Glutamatergic neuron (in vitro differentiated cells): Measurements from ENCODE around the gene DIPK1C. TPM values are rescaled to one million over a fixed set of nuclear protein-coding genes. Genes with fewer than 3 reads are reported as not detected.

Experiments used
- DNase-seq: peaks from one replicate; pipeline ENCODE4 v3.0.0; 2022
- H3K27ac Mint-ChIP-seq: one replicate; pipeline ENCODE4 v1.8.0; 2020; ENCODE audit warnings: mild to moderate bottlenecking, mixed read lengths, inconsistent platforms; ENCODE audit not compliant: unreplicated experiment
- H3K27me3 Mint-ChIP-seq: one replicate; pipeline ENCODE4 v1.8.0; 2020; ENCODE audit warnings: mild to moderate bottlenecking, moderate library complexity, mixed read lengths, inconsistent platforms; ENCODE audit not compliant: unreplicated experiment
- H3K36me3 Mint-ChIP-seq: one replicate; pipeline ENCODE4 v1.8.0; 2020; ENCODE audit warnings: mild to moderate bottlenecking, mixed read lengths, inconsistent platforms; ENCODE audit not compliant: unreplicated experiment
- H3K4me1 Mint-ChIP-seq: one replicate; pipeline ENCODE4 v1.8.0; 2020; ENCODE audit warnings: mild to moderate bottlenecking, low read depth, mixed read lengths, inconsistent platforms; ENCODE audit not compliant: unreplicated experiment
- H3K4me3 Mint-ChIP-seq: one replicate; pipeline ENCODE4 v1.8.0; 2020; ENCODE audit warnings: mild to moderate bottlenecking, mixed read lengths, inconsistent platforms; ENCODE audit not compliant: unreplicated experiment
- H3K9me3 Mint-ChIP-seq: one replicate; pipeline ENCODE4 v1.8.0; 2020; ENCODE audit warnings: mild to moderate bottlenecking, moderate library complexity, mixed read lengths, inconsistent platforms; ENCODE audit not compliant: unreplicated experiment
- total RNA-seq: library from RNA; stranded (reverse); fragmentation: NEBNext Ultra II Directional; extraction: Animal tissue kit (Norgen Biotek cat#: 25700); gene quantifications from one replicate; pipeline ENCODE4 v1.2.1, GENCODE V29; 2021; ENCODE audit not compliant: unreplicated experiment
- TF ChIP-seq, protein P1 (sequence below): fragments of 200-600 bp; sonication (generic); IDR thresholded peaks from one replicate; pipeline ENCODE4 v1.5.0; 2021; ENCODE audit not compliant: partially characterized antibody, unreplicated experiment

Gene DIPK1C
- total RNA-seq, 1 donor from 2014 or later = not detected

DNA sequence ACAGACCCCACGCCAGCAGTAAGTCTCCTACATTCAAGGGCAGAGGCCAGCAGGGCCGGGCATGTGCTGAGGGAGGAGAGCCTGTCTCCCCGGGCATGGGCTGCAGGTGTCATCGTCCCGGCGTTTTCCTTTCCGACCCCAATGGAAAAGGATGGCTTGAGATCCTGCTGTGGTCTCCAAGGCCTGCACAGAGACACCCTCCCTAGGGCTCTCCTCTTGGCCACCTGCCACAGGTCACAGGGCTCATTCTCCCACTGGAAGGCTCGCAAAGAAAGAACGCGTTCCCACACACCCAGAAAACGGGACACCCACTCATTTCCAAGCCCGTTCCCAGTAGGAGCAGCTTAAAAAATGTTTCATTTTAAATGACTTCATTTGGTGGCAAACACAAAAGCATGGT, 41.0 kb downstream of the DIPK1C start:
- Mint-ChIP-seq H3K4me3 (no peak overlapping the region), H3K36me3 (peaks cover 4% of the 10 kb centered on the region), H3K9me3 (peaks cover 8% of the 10 kb centered on the region), H3K4me1 (no peaks in the 10 kb centered on the region), H3K27ac (no peak overlapping the region), H3K27me3 (peaks cover 5% of the 10 kb centered on the region)
- TF ChIP-seq, protein P1, sequence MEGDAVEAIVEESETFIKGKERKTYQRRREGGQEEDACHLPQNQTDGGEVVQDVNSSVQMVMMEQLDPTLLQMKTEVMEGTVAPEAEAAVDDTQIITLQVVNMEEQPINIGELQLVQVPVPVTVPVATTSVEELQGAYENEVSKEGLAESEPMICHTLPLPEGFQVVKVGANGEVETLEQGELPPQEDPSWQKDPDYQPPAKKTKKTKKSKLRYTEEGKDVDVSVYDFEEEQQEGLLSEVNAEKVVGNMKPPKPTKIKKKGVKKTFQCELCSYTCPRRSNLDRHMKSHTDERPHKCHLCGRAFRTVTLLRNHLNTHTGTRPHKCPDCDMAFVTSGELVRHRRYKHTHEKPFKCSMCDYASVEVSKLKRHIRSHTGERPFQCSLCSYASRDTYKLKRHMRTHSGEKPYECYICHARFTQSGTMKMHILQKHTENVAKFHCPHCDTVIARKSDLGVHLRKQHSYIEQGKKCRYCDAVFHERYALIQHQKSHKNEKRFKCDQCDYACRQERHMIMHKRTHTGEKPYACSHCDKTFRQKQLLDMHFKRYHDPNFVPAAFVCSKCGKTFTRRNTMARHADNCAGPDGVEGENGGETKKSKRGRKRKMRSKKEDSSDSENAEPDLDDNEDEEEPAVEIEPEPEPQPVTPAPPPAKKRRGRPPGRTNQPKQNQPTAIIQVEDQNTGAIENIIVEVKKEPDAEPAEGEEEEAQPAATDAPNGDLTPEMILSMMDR = no peak
- no peak for DNase-seq

DNA sequence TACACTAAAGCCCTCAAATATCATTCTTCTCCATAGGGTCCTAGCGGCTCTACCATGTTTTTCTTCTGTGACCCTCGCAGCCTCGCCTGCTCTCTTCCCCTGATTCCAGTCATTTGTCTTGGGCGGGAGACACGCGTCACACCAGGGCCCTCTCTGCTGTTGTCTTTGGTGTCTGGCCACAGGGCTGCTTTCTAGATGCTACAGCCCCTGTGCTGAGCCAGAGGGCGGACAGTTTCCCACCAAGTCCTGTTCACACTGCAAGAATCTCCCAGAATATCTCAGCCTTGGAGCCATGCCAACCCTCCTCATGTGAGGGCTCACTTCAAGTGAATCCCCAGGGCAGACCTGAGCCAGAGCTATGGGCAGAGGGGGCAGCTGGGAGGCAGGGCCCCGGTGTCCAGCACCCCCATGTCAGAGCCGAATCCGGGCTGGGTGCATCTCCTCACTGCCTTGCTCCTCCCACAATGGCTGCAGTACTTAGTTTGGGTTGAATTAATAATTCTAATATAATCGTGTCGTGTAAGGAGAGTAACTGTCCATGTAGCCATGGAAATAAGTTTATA, 42.1 kb downstream of the DIPK1C start:
- DNase-seq = no peak
- no peaks in the 10 kb centered on the region for H3K4me1 Mint-ChIP-seq
- no peak overlapping the region for H3K27ac Mint-ChIP-seq
- TF ChIP-seq, protein P1 = no peak
- no peaks in the 10 kb centered on the region for H3K27me3 Mint-ChIP-seq
- H3K9me3 Mint-ChIP-seq = peaks cover 5% of the 10 kb centered on the region
- H3K36me3 Mint-ChIP-seq = no peaks in the 10 kb centered on the region
- no peak overlapping the region for H3K4me3 Mint-ChIP-seq

DNA sequence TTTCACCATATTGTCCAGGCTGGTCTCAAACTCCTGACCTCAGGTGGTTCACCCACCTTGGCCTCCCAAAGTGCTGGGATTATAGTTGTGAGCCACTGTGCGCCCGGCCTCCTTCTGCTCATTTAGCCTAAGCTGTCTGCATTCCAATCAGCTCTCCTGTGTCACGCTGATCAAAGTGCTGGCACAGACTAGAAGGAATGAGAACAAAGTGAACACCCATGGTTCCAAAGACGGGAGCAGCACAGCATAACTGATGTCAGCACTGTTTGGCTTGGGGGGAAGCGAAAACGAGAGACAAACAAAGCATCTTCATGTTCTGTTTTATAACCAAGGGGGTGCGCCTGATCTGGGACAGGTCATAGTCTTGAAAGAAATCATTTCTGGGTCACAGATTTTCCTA, 43.3 kb downstream of the DIPK1C start:
- Mint-ChIP-seq H3K4me1 (no peaks in the 10 kb centered on the region), H3K36me3 (no peaks in the 10 kb centered on the region), H3K9me3 (peaks cover 5% of the 10 kb centered on the region), H3K27ac (no peak overlapping the region), H3K4me3 (no peak overlapping the region), H3K27me3 (no peaks in the 10 kb centered on the region)
- DNase-seq = no peak
- TF ChIP-seq, protein P1 = no peak

GRCh38 chr18:74412116-74412880, 44.8 kb downstream of the DIPK1C start:
- Mint-ChIP-seq H3K27ac (no peak overlapping the region), H3K4me3 (no peak overlapping the region), H3K36me3 (no peaks in the 10 kb centered on the region), H3K27me3 (no peaks in the 10 kb centered on the region), H3K4me1 (no peaks in the 10 kb centered on the region), H3K9me3 (peaks cover 3% of the 10 kb centered on the region)
- TF ChIP-seq, protein P1 = no peak
- no peak for DNase-seq

- H3K27me3 Mint-ChIP-seq = no peaks in the 10 kb centered on the region
- H3K36me3 Mint-ChIP-seq = no peaks in the 10 kb centered on the region
- peaks cover 3% of the 10 kb centered on the region for H3K9me3 Mint-ChIP-seq
- DNase-seq = no peak
- H3K4me1 Mint-ChIP-seq = no peaks in the 10 kb centered on the region
- TF ChIP-seq, protein P1 = no peak
- no peak overlapping the region for H3K27ac Mint-ChIP-seq
- no peak overlapping the region for H3K4me3 Mint-ChIP-seq
Measured at GRCh38 chr18:74411475-74411874, 45.6 kb downstream of the DIPK1C start.
